SU-DHL-6 (cell line): Measurements from ENCODE around the gene RAG1.

ENCODE experiments used
- H2AFZ ChIP-seq: fragments of 200-600 bp; sonication (generic); 2 replicates; pipeline ENCODE4 v1.6.1; 2014; ENCODE audit warnings: low read depth, mild to moderate bottlenecking, moderate library complexity, mixed read lengths, antibody characterized with exemption, low read length; ENCODE audit not compliant: severe bottlenecking
- H3F3A ChIP-seq: fragments of 200-600 bp; shearing (Covaris generic); 2 replicates; pipeline ENCODE4 v1.6.0; 2016; ENCODE audit warnings: antibody characterized with exemption, mild to moderate bottlenecking; ENCODE audit not compliant: insufficient read depth
- H3K27ac ChIP-seq: fragments of 200-600 bp; sonication (generic); 2 replicates; pipeline ENCODE4 v1.5.1; 2016; ENCODE audit warnings: low read depth, mild to moderate bottlenecking, low read length, moderate library complexity, mixed read lengths
- H3K27me3 ChIP-seq: fragments of 200-600 bp; sonication (generic), shearing (Covaris generic); 2 replicates; pipeline ENCODE4 v1.6.0; 2014; ENCODE audit warnings: mild to moderate bottlenecking, low read length
- H3K36me3 ChIP-seq: fragments of 200-600 bp; sonication (generic); 2 replicates; pipeline ENCODE4 v1.6.1; 2014; ENCODE audit warnings: mild to moderate bottlenecking, low read length, mixed read lengths
- H3K4me2 ChIP-seq: fragments of 300-600, 200-600 bp; shearing (Covaris generic), sonication (generic); 2 replicates; pipeline ENCODE4 v1.6.0; 2014; ENCODE audit warnings: low read length, low read depth, mild to moderate bottlenecking; ENCODE audit not compliant: poor library complexity, severe bottlenecking
- H3K4me3 ChIP-seq: fragments of 200-600 bp; sonication (generic); 2 replicates; pipeline ENCODE4 v1.5.1; 2014; ENCODE audit warnings: antibody characterized with exemption, low read length, mild to moderate bottlenecking, mixed read lengths; ENCODE audit not compliant: insufficient read depth, poor library complexity, severe bottlenecking
- H3K79me2 ChIP-seq: fragments of 200-600 bp; sonication (generic); 2 replicates; pipeline ENCODE4 v1.6.1; 2014; ENCODE audit warnings: mild to moderate bottlenecking, low read length, moderate library complexity; ENCODE audit not compliant: insufficient read depth
- H3K9ac ChIP-seq: fragments of 200-600 bp; sonication (generic); 2 replicates; pipeline ENCODE4 v1.7.0; 2014; ENCODE audit warnings: mild to moderate bottlenecking, low read length
- H3K9me2 ChIP-seq: fragments of 200-600 bp; sonication (generic); replicated peaks from 2 replicates; pipeline ENCODE4 v1.6.1; 2014; ENCODE audit warnings: low read length; ENCODE audit not compliant: insufficient read depth
- H3K9me3 ChIP-seq: fragments of 200-600 bp; sonication (generic); 2 replicates; pipeline ENCODE4 v1.6.1; 2014; ENCODE audit warnings: low read length, mixed read lengths; ENCODE audit not compliant: insufficient read depth
- H4K20me1 ChIP-seq: fragments of 200-600 bp; sonication (generic); 2 replicates; pipeline ENCODE4 v1.6.1; 2014; ENCODE audit warnings: low read depth, mild to moderate bottlenecking, antibody characterized with exemption, low read length, moderate library complexity, mixed read lengths
- EZH2phosphoT487 ChIP-seq: fragments of 200-600 bp; sonication (generic), shearing (Covaris generic); conservative IDR thresholded peaks from 2 replicates; pipeline ENCODE4 v1.6.1; 2018; ENCODE audit warnings: mild to moderate bottlenecking, antibody characterized with exemption, low read length, moderate library complexity, mixed read lengths
- TF ChIP-seq, protein P1 (sequence below): fragments of 200-600 bp; sonication (generic); IDR thresholded peaks from one replicate; pipeline ENCODE4 v1.5.1; 2017; ENCODE audit warnings: antibody characterized with exemption, mild to moderate bottlenecking, low read length, moderate library complexity; ENCODE audit not compliant: insufficient read depth, poor library complexity, severe bottlenecking

Gene RAG1

DNA sequence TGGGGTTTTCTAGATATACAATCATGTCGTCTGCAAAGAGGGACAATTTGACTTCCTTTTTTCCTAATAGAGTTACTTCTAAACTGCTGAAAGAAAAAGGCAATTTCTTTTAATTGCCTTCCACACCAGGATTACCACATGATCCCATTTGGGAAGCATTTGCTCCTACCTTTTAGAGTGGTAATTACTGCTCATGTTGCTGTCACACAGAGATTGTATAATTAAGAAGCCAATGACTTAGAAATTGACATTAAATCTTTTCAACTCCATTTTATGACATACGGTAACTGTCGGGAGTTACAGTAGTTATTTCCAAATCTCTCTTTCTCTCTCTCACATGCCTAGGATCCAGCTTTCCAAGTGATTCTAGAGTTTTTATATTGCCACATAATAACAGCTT lies 48.0 kb downstream of the RAG1 start:
- Histone ChIP-seq H3K9me2 (no peaks in the 10 kb centered on the region), H3K27ac (no peak overlapping the region), H3K79me2 (no peaks in the 10 kb centered on the region), H3F3A (no peaks in the 10 kb centered on the region), H3K9ac (no peak overlapping the region), H4K20me1 (no peaks in the 10 kb centered on the region), H2AFZ (no peak overlapping the region), H3K4me3 (no peak overlapping the region), H3K4me2 (no peak overlapping the region), H3K27me3 (no peaks in the 10 kb centered on the region), H3K9me3 (no peaks in the 10 kb centered on the region), H3K36me3 (no peaks in the 10 kb centered on the region)
- no peak for TF ChIP-seq EZH2phosphoT487
- TF ChIP-seq, protein P1, sequence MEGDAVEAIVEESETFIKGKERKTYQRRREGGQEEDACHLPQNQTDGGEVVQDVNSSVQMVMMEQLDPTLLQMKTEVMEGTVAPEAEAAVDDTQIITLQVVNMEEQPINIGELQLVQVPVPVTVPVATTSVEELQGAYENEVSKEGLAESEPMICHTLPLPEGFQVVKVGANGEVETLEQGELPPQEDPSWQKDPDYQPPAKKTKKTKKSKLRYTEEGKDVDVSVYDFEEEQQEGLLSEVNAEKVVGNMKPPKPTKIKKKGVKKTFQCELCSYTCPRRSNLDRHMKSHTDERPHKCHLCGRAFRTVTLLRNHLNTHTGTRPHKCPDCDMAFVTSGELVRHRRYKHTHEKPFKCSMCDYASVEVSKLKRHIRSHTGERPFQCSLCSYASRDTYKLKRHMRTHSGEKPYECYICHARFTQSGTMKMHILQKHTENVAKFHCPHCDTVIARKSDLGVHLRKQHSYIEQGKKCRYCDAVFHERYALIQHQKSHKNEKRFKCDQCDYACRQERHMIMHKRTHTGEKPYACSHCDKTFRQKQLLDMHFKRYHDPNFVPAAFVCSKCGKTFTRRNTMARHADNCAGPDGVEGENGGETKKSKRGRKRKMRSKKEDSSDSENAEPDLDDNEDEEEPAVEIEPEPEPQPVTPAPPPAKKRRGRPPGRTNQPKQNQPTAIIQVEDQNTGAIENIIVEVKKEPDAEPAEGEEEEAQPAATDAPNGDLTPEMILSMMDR = no peak

DNA sequence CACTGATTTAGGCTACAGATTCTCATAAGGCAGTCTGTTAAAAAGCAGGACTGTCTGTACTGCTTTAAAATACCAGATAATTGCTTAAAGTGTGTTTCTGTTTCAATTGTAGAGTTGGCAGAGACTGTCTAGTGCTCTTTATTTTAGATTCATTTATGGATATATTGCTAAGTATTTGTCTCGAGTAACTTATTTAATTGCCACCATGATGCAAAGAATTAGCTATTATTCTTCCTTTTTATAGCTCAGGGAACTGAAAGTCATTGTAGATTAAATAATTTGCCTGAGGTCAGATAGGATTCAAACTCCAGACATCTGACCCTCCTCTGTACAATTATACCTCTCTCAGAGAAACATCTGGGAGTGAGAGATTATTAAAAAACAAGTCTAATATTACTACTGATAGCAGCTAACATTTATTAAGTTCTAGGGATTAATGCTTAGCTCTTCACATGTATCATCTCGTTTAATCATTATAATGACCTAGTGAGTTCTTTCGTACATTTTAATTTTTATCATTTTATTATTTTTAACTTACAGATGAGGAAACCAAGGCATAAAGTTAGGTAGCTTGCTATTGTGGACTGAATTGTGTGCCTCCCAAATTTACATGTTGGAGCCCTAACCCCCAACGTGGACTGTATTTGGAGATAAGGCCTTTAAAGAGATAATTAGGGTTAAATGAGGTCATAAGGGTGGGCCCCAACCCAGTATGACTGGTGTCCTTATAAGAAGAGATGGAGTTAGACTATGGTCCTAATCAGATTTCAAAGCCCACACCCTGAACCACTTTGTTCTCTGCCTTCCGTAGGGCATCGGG lies 49.9 kb downstream of the RAG1 start:
- H3F3A ChIP-seq = no peaks in the 10 kb centered on the region
- no peak overlapping the region for H3K27ac ChIP-seq
- no peaks in the 10 kb centered on the region for H3K9me3 ChIP-seq
- no peaks in the 10 kb centered on the region for H4K20me1 ChIP-seq
- no peaks in the 10 kb centered on the region for H3K36me3 ChIP-seq
- TF ChIP-seq, protein P1 = no peak
- no peak for TF ChIP-seq EZH2phosphoT487
- no peaks in the 10 kb centered on the region for H3K27me3 ChIP-seq
- H3K4me3 ChIP-seq = no peak overlapping the region
- no peak overlapping the region for H3K4me2 ChIP-seq
- H3K9ac ChIP-seq = no peak overlapping the region
- H3K9me2 ChIP-seq = no peaks in the 10 kb centered on the region
- no peaks in the 10 kb centered on the region for H3K79me2 ChIP-seq
- no peak overlapping the region for H2AFZ ChIP-seq

GRCh38 chr11:36618363-36619047 lies 50.7 kb downstream of the RAG1 start:
- Histone ChIP-seq H3K27ac (no peak overlapping the region), H3K4me2 (no peak overlapping the region)

More at GRCh38 chr11:36618363-36619047, 50.7 kb downstream of the RAG1 start:
- TF ChIP-seq, protein P1 = no peak
- TF ChIP-seq EZH2phosphoT487 = no peak
- no peaks in the 10 kb centered on the region for H3K79me2 ChIP-seq
- no peaks in the 10 kb centered on the region for H3K9me2 ChIP-seq
- H3K27me3 ChIP-seq = no peaks in the 10 kb centered on the region
- H2AFZ ChIP-seq = no peak overlapping the region
- no peaks in the 10 kb centered on the region for H4K20me1 ChIP-seq
- no peak overlapping the region for H3K9ac ChIP-seq
- no peaks in the 10 kb centered on the region for H3K36me3 ChIP-seq
- H3K9me3 ChIP-seq = no peaks in the 10 kb centered on the region
- H3K4me3 ChIP-seq = no peak overlapping the region
- no peaks in the 10 kb centered on the region for H3F3A ChIP-seq
